Heart right ventricle (tissue), 16 donors: ENCODE measurements around the gene UNCX. TPM values are rescaled to one million over a fixed set of nuclear protein-coding genes. Genes with fewer than 3 reads are reported as not detected.

Source experiments
- ATAC-seq, 8 donors: fragments of 200-7000 bp; cut with Tn5 transposase; one replicate each; pipeline ENCODE4 v1.9.1; 2020; ENCODE audit warnings: mild to moderate bottlenecking in 8 of 8, moderate library complexity in 8 of 8, moderate number of reproducible peaks in 1 of 8
- DNase-seq, 2 donors: peaks; one replicate each; pipeline ENCODE4 v3.0.0-alpha.2; 2020
- H3K27ac ChIP-seq, 10 donors: fragments of 200-600 bp; sonication (generic) in 2 of 10; one replicate each; pipeline versions ENCODE4 v1.5.0 to v1.8.0; 2020 to 2022; ENCODE audit warnings: mild to moderate bottlenecking in 3 of 10
- H3K27me3 ChIP-seq, 7 donors: fragments of 200-600 bp; one replicate each; pipeline ENCODE4 v1.8.0; 2021 to 2022; ENCODE audit warnings: mild to moderate bottlenecking in 2 of 7
- H3K36me3 ChIP-seq, 9 donors: fragments of 200-600 bp; sonication (generic) in 1 of 9; one replicate each; pipeline versions ENCODE4 v1.5.0 to v1.8.0; 2020 to 2022; ENCODE audit warnings: mild to moderate bottlenecking in 2 of 9
- H3K4me1 ChIP-seq, 9 donors: fragments of 200-600 bp; sonication (generic) in 1 of 9; one replicate each; pipeline versions ENCODE4 v1.5.0 to v1.8.0; 2020 to 2022; ENCODE audit warnings: mild to moderate bottlenecking in 4 of 9
- H3K4me3 ChIP-seq, 10 donors: fragments of 200-600 bp; sonication (generic) in 2 of 10; one replicate each; pipeline versions ENCODE4 v1.5.0 to v1.8.0; 2020 to 2022; ENCODE audit warnings: mild to moderate bottlenecking in 7 of 10, moderate library complexity in 2 of 10
- H3K9me3 ChIP-seq, 11 donors: fragments of 200-600 bp in 10 of 11; sonication (generic) in 2 of 11; one replicate each; pipeline versions ENCODE4 v1.5.0 to v1.8.0; 2013 to 2022; ENCODE audit warnings: mild to moderate bottlenecking in 2 of 11, control low read depth in 1 of 11, moderate library complexity in 1 of 11
- CTCF ChIP-seq, 9 donors: fragments of 200-600 bp; sonication (generic) in 2 of 9; IDR thresholded peaks; one replicate each; pipeline versions ENCODE4 v1.5.0 to v1.8.0; 2021 to 2022; ENCODE audit warnings: antibody characterized with exemption in 9 of 9, mild to moderate bottlenecking in 5 of 9, moderate library complexity in 1 of 9
- WGBS, 2 donors: extraction: QIAGEN DNeasy Blood & Tissue Kit; methylation state at CpG; one replicate each; pipeline ENCODE4 v1.1.7; 2013; ENCODE audit warnings: inconsistent platforms in 1 of 2; 5-methylcytosine and 5-hydroxymethylcytosine counted together
- intact Hi-C, 10 donors: fragments of 100-400 bp; cut with DNase I; formaldehyde crosslinking; loops; one replicate each; pipeline versions ENCODE4 v1.11.1 to v1.14.2; 2022
- polyA plus RNA-seq, 2 donors: library from polyadenylated mRNA; stranded (reverse); fragments of 200-250 nt; gene quantifications; one replicate each; pipeline ENCODE4 v1.2.3, GENCODE V29; 2013
- total RNA-seq, 10 donors: library from RNA; stranded (reverse); fragmentation: NEBNext Ultra II Directional in 3 of 10; extraction: Animal tissue kit (Norgen Biotek cat#: 25700) in 3 of 10; gene quantifications; one replicate each; pipeline versions ENCODE4 v1.2.1 to v1.2.4, GENCODE V29; 2021 to 2023
- donor health status: Arrhythmogenic right ventricular cardiomyopathy.
- donor health status: ischemic (EF 13 %, LVEDD 7.1; RV severe dilation, severe dysfunction).
- donor health status: healthy with polysubstance abuse.
- donor health status: DM: no; HTN: yes; CAD: no.
- donor health status: DM: no; HTN: no; CAD: no.
- donor health status: ischemic (EF 25% LVEDD 6.9; RV normal size, moderate dysfunction).
- donor health status: ischemic (EF 25% LVEDD 5.7; RV mildly dilated, moderate dysfunction).
- donor health status: healthy.
- donor health status: DM: yes; HTN: yes; CAD: no.
- donor health status: Ischemic cardiomyopathy.
- donor health status: ischemic (EF 35%, LVEDD 5.7; RV mildly dilated, moderate dysfunction).
- donor health status: nonischemic (EF 11% LVEDD 7.7; RV severe dilation, severe dysfunction).
- donor health status: DM: yes; HTN: yes; CAD: no.
- donor health status: PGD.
- donor health status: ischemic (EF 29% LVEDD 5.4; RV normal size, mild dysfunction).
- donor health status: nonischemic (EF 23%, LVEDD 6.1; RV moderate dilation, normal function).

The UNCX gene
- total and polyA plus RNA-seq, 12 donors = not detected

DNA sequence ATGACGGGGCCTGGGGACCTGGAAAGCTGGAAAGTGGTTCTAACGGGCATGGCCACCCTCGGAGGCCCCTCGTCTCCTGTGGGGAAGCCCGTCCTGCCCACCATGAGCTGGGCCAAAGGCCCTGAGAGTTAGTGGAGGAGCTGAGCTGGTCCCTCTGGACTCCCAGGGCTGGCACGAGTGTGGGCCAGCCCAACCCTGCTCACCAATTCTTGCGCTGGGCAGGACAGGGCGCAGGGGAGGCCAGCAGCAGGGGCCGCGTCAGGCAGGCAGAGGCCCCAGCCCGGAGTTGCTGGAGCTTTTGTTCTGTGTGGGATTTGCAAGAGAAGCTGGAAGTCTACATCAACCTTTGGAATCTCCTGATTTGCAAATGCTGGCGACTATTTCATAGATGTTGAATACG, 29.8 kb downstream of the UNCX start:
- ATAC-seq (no peak), DNase-seq (no peak)
- TF ChIP-seq CTCF (IDR thresholded peaks at IDR 0.05) = no peak
- Histone ChIP-seq H3K36me3 (no peaks in the 10 kb centered on the region), H3K9me3 (no peaks in the 10 kb centered on the region), H3K27me3 (peaks cover 6 to 86% (median 67%) of the 10 kb centered on the region in 7 donors), H3K27ac (no peak overlapping the region), H3K4me1 (no peaks in the 10 kb centered on the region), H3K4me3 (no peak overlapping the region)
- 75 to 78% methylated on average over 13 of the region's 13 CpGs for WGBS, 2 donors
- intact Hi-C loops = no loop called here

DNA sequence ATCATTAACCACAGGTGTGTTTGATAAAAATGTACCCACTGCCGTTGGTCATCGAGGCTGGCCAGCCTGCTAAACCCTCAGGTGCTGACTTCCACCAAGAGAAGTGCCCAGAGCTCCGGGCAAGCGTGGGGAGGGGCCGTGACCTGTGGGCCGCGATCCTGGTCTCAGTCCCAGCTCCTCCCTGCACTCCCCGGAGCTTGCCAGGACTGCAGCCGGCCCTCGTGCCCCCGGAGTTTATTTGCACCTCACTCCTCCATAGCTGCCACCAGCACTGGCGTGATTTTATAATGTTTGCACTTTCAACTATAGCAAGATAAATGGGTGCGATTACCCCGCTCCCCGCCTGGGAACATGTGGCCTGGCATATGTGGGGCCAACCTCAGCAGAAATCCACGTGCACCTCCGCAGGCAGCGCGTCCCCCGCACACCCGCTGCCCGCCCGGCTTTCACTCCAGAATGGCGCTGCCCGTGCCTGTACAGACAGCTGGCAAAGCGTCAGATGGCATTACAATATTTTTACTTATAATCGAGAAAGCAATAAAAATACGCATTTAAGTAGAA, 30.8 kb downstream of the UNCX start:
- Histone ChIP-seq H3K9me3 (no peaks in the 10 kb centered on the region), H3K4me1 (no peaks in the 10 kb centered on the region), H3K27ac (no peak overlapping the region), H3K36me3 (no peaks in the 10 kb centered on the region), H3K27me3 (peaks cover 6 to 86% (median 71%) of the 10 kb centered on the region in 7 donors), H3K4me3 (no peak overlapping the region)
- ATAC-seq (no peak), DNase-seq (no peak)
- no peak for TF ChIP-seq CTCF (IDR thresholded peaks at IDR 0.05)
- intact Hi-C loops = no loop called here
- 80 to 89% methylated on average over 28 of the region's 28 CpGs for WGBS, 2 donors

DNA sequence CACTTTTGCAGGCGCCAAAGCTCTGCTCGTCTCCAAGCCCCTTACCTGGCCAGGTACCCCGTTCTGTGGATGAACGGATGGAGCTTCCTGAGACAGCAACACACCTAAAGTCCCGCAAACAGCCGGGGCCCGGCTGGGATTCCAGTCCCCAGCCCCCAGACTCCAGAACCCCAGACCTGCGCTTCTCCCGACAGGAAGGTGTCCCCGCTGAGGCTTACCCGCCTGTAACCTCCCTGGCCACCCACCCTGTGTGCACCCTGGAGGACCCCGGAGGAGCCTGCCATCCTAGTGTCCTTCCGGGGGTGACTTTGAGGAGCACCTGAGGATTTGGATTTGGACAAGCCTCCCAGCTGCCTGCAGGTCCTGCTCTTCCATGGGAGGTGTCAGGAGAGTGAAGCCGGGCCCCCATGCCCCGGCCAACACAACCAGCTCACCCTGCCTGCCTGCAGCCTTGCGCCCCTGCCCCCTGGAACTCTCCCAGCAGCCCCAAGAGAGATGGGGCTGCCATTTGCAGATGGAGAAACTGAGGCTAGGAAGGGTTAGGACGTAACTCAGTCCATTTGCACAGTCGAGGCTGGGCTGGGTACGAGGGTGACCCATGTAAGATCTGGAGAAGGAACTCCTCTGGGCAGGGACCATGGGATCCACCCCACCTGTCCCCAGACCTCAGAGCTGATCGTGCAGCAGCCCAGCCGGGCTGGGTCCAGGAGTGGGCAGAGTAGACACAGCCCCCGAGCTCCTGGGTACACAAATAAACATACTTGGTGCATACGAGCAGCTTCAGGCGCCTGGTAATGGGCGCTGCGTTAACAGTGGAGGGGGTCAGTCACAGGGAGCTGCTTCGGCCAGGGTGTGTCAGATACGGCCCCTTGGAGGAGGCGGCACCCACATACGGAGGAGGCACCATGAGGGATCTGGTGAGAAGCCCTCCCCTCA, 31.9 kb downstream of the UNCX start:
- 67 to 71% methylated on average over 30 of the region's 30 CpGs for WGBS, 2 donors

More for the DNA sequence above, 31.9 kb downstream of the UNCX start:
- DNase-seq = no peak
- Histone ChIP-seq H3K27me3 (peaks cover 6 to 90% (median 72%) of the 10 kb centered on the region in 7 donors), H3K4me1 (no peaks in the 10 kb centered on the region), H3K4me3 (no peak overlapping the region), H3K9me3 (no peaks in the 10 kb centered on the region), H3K27ac (no peak overlapping the region), H3K36me3 (no peaks in the 10 kb centered on the region)
- intact Hi-C loops = no loop called here
- ATAC-seq = no peak
- TF ChIP-seq CTCF (IDR thresholded peaks at IDR 0.05) = no peak
